SK-N-SH treated with all-trans-retinoic acid at 6 μM for 48 hours (cell line): ENCODE results near the gene POLR3C.

Experiments
- CREB5 ChIP-seq: fragments of 250-450 bp; sonication (Bioruptor Pico); IDR thresholded peaks from 2 replicates; pipeline ENCODE4 v1.5.1; 2020; ENCODE audit warnings: low read depth, mild to moderate bottlenecking, moderate library complexity
- PATZ1 ChIP-seq: fragments of 250-450 bp; sonication (Bioruptor Pico); IDR thresholded peaks from 2 replicates; pipeline ENCODE4 v1.8.0; 2020; ENCODE audit warnings: mild to moderate bottlenecking, moderate library complexity, borderline replicate concordance
- POU6F1 ChIP-seq: fragments of 250-450 bp; sonication (Bioruptor Pico); IDR thresholded peaks from 2 replicates; pipeline ENCODE4 v1.8.0; 2021; ENCODE audit warnings: low read depth, mild to moderate bottlenecking, moderate library complexity, borderline replicate concordance
- TCF4 ChIP-seq: fragments of 250-450 bp; sonication (Bioruptor Pico); IDR thresholded peaks from 2 replicates; pipeline ENCODE4 v1.8.0; 2021; ENCODE audit warnings: mild to moderate bottlenecking, moderate library complexity, borderline replicate concordance
- TOX ChIP-seq: fragments of 250-450 bp; sonication (Bioruptor Pico); IDR thresholded peaks from 2 replicates; pipeline ENCODE4 v1.8.0; 2021; ENCODE audit warnings: mild to moderate bottlenecking, moderate library complexity, borderline replicate concordance
- ZFP30 ChIP-seq: fragments of 450-650 bp; formaldehyde crosslinking; IDR thresholded peaks from 2 replicates; pipeline ENCODE4 v1.5.0; 2022; ENCODE audit warnings: mild to moderate bottlenecking, moderate library complexity

- TF ChIP-seq TOX (CRISPR knock-in tag) (no peak), TCF4 (no peak), PATZ1 (CRISPR knock-in tag) (no peak), CREB5 (CRISPR knock-in tag) (no peak), ZFP30 (CRISPR knock-in tag) (no peak), POU6F1 (CRISPR knock-in tag) (no peak)
These were observed 23.8 kb downstream of the POLR3C start for GRCh38 chr1:145847827-145848226.
